ENCODE results near the gene WT1.
"Not testable (repeated sequence)": the region's sequence is repeated elsewhere in the genome, so short reads cannot be mapped to it uniquely, and the experiment has no call there.

WT1 gene

DNA sequence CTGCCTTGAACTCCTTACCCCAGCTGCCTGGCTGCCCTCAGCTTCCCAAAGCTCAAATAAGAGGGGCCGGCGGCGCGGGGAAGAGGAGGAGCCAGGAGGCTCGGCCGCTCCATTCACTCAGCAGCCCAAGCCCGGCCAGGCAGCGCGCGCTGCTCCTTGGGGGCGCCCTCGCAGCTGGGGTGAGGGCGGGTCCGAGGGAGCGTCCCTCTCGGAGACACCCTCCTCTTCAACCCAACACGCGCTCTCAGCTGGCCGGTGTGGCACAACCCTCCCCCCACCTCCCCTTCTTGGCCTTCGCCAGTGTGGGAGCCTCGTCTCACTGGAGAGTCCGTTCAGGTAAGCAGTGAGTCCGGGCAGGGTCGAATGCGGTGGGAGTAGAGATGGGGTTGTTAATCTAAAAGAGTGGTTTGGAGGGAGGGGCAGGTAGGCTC, at the start of gene WT1:
Gene WT1, minus strand, starts transcription at position 29 of the 431 bp plus-strand sequence.
- DNase-seq (ENCODE audit: low read depth, low spot score), result no peak

DNA sequence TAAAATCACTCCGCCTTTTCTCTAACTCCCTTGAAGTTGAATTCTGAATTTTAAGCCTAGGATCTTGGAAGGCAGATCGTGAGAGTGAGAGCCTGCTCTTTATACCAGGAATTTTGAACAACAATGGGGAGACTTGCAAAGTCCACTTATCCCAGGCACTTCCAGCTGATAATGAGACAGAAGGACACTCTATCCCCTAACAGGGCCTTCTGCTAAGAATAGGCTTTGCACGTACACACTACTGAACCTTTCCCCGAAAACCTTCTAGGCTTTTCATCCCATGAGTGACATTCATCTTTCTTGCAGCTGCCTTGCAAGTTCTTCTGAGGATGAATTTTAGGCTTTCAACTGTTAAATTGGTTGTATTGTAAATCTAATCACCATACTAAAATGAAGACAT, 44.0 kb upstream of the WT1 start:
- no peak for DNase-seq (ENCODE audit: low read depth, low spot score)

DNA sequence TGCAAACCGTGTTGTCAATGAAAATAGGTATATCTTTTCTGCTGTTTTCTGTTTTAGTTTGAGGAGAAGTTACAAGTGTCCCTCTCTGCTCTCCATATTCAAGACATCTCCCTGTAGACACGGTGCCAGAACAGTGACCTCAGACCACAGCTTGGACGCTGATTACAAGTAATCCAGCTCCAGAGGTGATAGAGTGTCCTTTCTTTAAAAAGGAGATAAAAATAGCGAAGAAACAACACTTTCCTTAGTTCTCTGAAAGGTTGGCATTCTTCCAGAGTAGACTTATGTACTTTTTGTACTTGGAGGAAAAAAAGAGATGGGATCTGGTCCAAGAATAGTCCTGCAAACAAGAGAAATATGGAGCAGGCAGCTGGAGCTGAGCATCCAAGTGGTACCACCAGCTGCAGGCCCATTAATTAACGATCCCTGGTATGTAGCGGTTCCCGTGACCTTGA, 43.0 kb upstream of the WT1 start:
- no peak for DNase-seq (ENCODE audit: low read depth, low spot score)

DNA sequence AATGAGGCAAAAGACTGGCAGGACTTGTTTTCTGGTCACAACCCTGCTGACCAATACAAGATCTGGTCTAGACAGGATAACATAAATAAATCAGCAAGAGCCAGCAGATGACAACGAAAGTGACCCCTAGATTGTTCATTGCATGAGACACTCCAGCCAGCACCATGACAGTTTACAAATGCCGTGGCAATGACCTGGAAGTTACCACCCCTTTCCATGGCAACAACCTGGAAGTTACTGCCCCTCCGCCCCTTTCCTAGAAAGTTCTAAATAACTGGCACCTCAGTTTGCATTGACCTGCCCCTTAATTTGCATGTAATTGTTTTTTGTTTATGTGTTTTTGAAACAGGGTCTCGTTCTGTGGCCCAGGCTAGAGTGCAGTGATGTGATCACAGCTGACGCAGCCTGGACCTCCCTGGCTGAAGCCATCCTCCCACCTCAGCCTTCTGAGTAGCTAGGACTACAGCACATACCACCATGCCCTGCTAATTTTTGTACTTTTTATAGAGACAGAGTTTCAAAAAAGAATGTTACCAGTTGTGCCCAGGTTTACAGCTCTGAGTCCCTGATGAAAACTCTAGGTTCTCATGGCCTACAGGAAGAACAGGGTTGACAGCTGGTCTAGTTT, 38.1 kb upstream of the WT1 start:
- DNase-seq (ENCODE audit: low read depth, low spot score), result no peak

DNA sequence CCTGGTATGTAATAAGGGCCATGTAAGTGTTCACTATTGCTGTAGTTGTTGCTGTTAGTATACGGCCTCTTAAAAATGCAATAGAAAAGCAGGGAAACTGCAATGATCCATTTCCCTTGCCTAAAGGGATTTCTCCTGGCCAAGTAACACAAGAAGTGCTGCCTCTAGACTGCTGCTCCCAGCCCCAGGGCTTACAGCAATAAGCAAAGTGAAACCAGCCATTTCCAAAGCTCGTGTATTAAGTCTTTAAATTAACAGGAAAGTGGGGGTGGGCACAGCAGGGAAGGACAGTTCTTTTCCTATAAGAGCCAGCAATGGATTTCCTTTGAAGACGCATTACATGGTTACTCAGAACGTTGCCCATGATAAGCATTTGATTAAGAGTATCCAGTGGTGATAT, 36.9 kb upstream of the WT1 start:
- DNase-seq (ENCODE audit: low read depth, low spot score), result no peak

DNA sequence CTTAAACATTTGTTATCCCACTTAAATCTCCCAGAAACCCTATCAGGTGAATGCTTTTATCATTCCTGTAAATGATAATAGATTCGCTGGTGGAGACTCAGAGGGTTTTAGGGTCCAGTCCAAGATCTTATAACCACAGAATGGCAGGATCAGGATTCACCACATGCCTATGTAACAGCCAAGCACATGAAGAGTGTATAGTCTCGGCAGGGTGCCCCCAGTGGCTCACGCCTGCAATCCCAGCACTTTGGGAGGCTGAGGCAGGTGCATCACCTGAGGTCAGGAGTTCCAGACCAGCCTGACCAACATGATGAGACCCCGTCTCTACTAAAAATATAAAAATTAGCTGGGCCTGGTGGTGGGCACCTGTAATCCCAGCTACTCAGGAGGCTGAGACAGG, 36.2 kb upstream of the WT1 start:
- DNase-seq (ENCODE audit: low read depth, low spot score), result not testable (repeated sequence)

DNA sequence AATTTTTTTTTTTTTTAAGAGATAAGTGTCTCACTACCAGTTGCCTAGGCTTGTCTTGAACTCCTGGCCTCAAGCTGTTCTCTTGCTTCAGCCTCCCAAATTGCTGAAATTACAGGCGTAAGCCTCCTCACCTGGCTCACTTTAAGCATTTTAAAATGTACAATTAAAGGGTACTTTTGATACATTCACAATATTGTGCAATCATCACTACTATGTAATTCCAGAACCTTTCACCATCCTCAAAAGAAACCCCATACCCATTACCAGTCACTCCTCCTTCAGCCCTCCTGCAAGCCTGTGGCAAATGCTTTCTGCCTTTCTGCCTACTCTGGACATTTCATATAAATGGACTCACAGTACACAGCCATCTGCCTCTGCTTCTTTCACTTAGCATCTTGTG, 34.5 kb upstream of the WT1 start:
- DNase-seq (ENCODE audit: low read depth, low spot score), result no peak

DNA sequence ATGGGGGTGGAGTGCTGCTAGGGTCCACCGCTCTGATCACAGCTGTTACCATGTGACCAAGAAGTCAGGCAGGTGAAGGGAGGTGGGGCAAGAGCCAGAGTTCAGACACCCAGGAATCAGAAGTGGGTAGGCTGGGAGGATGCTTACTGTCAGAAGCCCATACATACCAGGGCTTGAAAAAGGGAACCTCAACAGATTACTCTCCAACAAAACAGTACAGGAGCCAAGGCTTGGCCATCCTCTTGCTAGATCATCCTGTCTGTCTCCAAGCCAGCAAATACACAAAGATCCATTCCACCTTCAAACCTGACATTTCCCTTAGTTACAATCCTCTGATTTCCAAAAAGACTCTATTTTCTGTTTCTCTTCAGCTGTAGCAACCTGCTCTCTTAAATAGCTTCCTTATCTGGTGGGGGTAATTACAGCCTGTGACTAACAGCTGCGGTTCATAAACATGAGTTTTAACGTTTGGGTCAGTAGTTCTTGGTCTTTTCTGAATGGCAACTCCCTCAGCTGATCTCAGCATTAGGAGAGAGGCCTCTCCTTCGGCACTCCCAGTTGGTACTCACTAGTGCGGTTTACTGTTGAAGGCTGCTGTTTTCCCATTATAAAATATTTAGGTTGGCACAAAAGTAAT, 31.1 kb upstream of the WT1 start:
- no peak for DNase-seq (ENCODE audit: low read depth, low spot score)

DNA sequence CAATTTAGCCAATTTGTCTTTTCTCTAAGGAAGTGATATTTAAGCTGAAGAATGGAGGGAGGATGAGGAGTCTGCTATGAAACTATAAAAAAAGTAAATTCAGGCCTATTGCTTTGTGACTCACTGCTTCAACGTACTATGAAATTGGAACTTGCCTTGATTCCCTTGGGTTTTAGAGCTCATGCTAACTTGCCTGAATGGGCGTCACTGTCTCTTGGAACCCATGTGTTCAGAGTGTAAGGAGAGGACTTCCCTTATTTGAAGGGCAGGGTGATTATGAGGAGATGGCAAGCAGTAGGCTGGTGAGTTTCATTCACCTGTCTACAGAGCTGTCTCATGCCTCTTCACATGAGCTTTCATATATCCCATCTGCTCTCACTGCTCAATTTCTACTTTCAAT, 28.7 kb upstream of the WT1 start:
- DNase-seq (ENCODE audit: low read depth, low spot score), result no peak

DNA sequence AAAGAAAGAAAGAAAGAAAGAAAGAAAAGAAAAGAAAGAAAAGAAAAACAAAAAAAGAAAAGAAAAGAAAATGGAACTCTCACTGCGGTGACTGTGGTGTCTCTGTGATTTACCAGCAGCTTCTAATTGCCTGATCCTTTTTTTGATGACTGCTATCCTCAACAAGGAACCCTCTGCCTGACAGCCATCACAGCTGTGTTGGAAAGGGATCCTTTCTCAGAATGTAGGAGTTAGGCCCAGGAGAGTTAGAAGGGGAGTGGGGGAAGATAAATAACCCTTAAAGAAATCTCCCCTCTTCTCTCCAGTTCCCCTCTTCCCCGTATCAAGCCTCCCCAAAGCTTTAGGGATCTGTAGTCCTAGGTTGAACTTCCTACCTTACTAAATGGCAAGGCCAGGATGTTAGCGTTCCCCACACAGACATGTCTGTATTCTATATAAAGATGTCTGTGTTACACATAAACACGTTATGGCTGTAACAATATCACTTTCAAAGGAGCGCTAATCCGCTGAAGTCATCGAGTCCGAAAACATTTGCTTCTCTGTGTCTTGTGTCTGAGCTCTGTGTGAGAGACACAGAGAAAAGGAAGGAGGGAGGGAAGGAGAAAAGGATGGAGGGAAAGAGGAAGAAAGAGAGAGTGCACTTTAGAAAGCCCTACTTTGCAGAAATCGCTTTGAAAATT, 26.8 kb upstream of the WT1 start:
- no peak for DNase-seq (ENCODE audit: low read depth, low spot score)

DNA sequence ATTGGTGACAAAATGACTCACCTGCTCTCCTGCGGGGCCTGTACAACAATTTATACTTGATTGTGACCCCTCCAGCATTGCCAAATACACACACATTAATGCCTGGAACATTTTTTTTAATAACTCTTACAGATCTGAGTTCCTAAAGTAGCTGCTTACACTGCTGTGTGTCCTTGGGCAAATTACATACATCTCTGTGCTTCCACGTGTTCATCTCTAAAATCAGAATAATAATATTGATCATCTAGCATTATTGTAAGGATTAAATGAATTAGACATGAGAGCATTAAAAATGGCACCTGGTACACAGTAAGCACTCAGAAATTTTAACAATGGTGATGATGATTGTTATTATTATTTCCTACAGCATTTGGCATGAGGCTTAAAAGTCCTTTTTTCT, 21.5 kb upstream of the WT1 start:
- DNase-seq (ENCODE audit: low read depth, low spot score), result no peak

DNA sequence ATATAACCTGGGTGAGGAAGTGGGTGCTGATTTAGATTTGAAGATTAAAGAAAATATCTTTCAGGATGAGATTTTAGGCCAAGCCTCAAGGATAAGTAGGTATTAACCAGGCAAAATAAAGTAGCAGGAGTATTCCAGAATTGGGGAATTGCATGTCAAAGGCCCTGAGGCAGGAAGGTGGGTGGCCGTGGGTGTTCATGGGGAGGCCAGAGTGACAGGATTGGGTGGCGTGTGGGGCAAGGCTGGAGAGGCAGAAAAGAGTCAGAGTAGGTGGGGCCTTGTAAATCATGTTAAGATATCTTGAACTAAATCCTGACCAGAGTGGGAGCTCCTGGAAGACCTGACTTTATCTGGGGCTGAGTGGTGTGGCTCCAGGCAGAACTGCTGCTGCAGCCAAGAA, 19.7 kb upstream of the WT1 start:
- no peak for DNase-seq (ENCODE audit: low read depth, low spot score)

DNA sequence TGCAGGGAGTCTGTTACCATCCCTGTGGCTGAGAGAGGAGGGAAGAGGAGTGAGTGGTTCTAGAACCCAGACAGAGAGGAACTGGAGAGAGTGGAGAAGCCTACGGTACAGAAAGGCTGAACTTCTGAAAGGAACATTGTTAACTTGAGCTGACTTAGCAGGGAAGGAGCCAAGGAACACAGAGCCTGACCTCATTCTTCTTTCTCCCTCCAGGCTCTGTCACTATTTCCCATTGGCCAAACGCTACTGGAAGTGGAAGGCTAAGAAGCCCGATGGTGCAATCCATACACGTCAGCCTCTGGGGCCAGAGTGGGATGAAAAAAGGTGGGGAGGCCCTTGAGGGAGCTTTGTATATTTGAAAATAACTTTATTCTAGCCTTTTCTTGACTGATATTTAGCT, 16.5 kb upstream of the WT1 start:
- no peak for DNase-seq (ENCODE audit: low read depth, low spot score)

DNA sequence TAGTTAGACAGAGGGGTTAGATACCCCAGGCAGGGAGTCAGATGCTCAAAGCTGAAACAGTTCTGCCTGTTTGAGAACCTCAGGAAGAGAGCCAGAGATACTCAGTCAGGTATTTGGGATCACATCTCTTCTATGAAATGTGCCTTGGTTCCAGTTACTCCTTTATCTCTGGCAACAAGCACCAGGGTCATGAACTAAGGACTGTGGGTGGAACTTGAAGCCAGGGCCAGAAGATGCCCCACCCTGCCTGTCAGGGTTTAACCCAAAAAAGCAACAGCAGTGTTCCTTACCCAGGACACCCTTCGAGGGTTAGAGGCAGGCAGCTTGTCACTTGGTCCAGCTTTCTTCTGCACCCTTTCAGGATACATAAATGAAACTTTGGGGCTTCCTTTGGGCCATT, 15.0 kb upstream of the WT1 start:
- no peak for DNase-seq (ENCODE audit: low read depth, low spot score)

DNA sequence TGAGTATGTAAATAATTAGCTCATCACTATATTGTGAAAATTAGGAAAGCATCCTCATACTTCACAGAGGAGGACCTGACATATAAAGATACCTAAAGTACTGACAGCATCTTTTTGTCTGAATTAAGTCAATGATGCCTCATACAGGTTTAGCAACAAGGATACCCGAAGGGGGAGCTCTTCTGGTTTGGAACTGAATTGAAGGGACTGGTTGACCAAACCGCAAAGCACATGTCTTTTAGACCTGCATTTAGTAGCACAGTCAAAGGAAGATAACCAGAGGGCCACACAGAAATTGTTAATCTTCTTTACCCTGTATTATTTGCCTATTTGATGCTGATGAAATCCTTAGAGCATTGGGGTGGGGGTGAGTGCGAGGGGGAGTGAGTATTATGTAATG, 12.9 kb upstream of the WT1 start:
- no peak for DNase-seq (ENCODE audit: low read depth, low spot score)

DNA sequence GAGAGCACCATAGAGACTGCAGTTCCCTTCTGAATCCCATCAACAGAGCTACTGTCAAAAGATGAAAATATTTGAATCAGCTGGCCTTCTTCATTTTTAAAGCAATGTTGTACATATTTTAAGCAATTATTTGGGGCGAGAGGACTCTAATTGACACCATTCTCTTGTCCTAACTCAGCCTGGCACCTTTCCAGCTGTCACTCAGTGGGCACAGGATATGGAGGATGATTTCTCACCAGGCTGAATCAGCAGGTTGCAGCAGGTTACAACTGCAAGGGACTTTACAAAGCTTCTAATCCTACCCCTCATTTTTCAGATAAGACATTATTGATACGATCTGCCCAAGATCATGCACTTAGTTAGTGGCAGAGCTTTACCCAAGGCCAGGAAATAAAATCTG, 11.9 kb upstream of the WT1 start:
- no peak for DNase-seq (ENCODE audit: low read depth, low spot score)

DNA sequence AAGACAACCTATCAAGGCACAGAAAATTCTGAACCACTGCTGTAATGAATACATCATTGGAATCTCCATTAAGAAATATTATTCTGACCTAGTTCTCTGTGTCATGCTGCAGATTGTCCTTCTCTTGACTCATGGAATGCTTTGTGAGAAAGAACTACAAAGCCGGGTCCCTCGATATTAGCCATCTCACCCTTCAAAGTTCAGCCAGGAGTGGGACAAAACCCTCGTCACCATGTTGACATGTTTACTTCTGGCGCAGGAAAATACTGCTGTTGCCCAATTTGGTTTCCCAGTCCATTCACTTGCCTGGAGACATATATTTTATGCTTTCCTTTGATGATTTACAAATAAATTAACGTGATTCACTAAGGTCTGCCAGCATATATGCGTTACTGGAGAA, 10.9 kb upstream of the WT1 start:
- DNase-seq (ENCODE audit: low read depth, low spot score), result no peak

DNA sequence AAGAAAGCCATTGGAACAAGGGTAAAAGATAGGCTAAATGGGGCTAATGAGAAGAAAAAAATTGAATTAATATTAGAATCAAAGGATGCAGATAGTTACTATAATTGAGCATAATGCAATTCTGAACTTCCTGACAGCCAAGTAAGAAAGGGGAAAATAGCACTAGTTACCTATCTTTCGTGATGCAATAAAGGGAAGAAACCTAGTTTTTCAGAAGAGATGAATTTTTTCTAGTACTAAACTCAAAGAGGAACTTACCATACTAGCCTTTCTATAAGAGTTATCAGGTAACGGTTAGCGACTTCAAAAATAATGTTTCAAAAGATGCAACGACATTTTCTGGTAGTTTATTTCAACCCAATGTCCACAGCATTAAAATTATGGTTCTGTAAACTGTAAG, 8.8 kb upstream of the WT1 start:
- no peak for DNase-seq (ENCODE audit: low read depth, low spot score)

DNA sequence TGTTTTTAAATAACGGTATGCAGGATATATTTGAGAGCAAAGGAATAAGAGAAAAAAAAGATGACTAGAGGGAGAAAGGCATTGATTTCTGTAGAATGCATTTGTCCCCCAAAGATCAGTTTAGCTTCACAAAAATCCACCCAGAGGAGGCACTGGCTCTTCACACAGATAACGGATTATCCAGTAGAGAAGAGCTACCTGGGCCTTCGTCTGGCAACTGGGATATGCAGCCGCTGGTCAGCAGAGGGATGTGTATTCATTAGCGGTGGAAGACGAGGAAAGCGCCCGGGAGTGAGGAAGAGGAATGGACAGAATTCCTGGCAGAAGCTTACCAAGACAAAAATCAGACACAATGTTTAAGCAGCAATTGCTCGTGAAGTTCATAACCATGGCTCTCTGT, 5.6 kb upstream of the WT1 start:
- no peak for DNase-seq (ENCODE audit: low read depth, low spot score)

DNA sequence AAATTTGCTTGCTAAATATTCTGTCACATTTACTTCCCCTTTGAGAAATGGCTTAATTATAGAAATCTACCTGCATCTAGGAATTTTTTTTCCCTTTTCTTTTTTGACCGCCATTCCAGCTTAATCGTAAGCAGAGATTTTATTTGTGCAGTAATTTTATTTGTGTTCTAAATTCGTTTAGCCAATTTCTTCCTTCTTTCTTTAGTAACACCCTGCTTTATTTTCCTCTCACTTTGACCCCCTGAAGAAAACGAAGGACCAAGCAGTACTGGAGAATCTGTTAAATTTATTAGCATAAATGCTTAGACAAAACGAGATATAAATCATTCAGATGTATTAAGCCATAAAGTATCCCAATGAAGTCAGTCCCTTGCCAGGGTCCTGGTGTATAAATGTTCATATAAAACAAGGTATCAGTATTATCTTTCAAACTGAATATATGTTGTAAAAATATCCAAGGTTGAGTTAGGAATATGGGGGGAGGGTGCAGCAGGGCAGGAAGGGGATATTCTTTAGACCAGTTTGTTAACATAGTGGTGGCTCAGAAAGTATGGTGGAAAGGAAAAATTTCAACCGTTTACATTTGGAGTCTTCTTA, 5.1 kb upstream of the WT1 start:
- DNase-seq (ENCODE audit: low read depth, low spot score), result no peak

DNA sequence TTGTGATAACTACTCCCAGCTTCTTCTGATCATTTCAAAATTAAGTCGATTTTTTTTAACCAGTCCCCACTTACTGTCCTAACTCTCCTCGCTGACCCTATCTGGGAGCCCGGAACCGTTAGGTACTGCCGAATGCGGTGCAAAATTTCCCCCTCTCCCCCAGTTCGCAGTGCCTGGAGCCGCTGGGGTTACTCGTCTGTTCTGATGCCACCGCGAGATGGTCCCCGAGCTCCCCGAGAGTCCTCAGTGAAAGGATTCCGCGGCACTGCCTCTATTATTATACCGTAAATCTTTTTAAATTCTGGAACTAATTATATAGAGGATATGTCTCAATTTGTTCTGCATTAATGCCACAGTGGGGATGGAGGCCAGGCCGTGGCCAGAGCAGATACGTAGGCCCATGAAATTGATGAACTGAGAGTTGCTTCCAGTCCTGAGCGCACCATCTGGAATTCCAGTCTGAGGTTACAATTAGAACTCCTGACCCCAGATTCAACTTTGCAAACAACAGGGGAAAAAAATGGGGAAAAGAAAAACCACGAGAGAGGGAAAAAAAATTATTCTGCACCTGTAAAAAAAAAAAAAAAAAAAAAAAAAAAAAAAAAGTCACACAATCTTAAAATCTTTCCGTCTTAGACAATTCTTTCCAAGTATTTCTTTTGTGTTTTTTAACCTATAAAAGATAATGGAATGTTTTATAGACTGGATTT, 4.3 kb upstream of the WT1 start:
- no peak for DNase-seq (ENCODE audit: low read depth, low spot score)

DNA sequence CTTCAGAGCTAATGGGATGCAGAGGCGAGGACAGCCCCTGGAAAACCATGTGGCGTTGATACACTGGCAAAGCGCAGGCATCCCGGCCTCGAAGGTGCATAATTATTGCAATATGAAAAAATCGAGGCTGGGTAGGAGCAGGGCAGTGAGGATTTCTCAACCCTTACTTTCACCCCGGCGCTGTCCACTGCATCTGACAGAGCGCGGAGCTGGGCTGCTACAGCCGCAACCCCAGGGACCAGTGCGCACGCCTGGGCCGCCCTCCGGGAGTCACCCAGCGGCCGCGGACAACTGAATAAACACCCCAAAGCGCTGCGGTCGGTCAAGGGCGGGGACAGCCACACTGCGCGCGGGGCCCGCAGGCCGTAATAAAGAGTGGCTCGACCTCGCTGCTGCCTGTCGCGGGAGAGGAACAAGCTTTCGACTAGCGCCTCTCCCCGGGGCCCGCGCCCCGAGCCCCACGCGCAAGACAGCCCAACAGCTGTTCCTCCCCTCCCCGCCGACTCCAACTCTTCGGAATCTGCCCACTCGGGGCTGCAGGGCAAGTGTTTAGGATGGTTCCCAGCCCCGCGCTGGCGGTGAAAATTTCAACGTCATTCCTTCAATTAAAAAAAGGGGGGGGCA, 3.6 kb upstream of the WT1 start:
- DNase-seq (ENCODE audit: low read depth, low spot score), result no peak
